Karpas-422 (cell line): ENCODE data around the gene TNK1. TPM values are rescaled to one million over a fixed set of nuclear protein-coding genes. Genes with fewer than 3 reads are reported as not detected.

Experiments
- DNase-seq: peaks from one replicate; pipeline ENCODE4 v3.0.0-alpha.2; 2015
- H2AFZ ChIP-seq: fragments of 200-600 bp; sonication (generic); 2 replicates; pipeline ENCODE4 v1.6.1; 2014; ENCODE audit warnings: antibody characterized with exemption, low read length, mixed read lengths
- H3K27ac ChIP-seq: fragments of 200-600 bp; sonication (generic); 2 replicates; pipeline ENCODE4 v1.5.1; 2014; ENCODE audit warnings: mild to moderate bottlenecking, low read length, moderate library complexity
- H3K27me3 ChIP-seq: fragments of 200-600 bp; sonication (generic); 2 replicates; pipeline ENCODE4 v1.6.1; 2014; ENCODE audit warnings: low read length, mixed read lengths
- H3K36me3 ChIP-seq: fragments of 200-600 bp; sonication (generic); 2 replicates; pipeline ENCODE4 v1.6.1; 2014; ENCODE audit warnings: low read length, mixed read lengths; ENCODE audit not compliant: insufficient read depth
- H3K4me1 ChIP-seq: fragments of 200-600 bp; sonication (generic); 2 replicates; pipeline ENCODE4 v1.6.1; 2014; ENCODE audit warnings: mild to moderate bottlenecking, low read length, mixed read lengths
- H3K4me2 ChIP-seq: fragments of 200-600 bp; sonication (generic); 2 replicates; pipeline ENCODE4 v1.6.1; 2014; ENCODE audit warnings: low read length, low read depth, mild to moderate bottlenecking; ENCODE audit not compliant: poor library complexity, severe bottlenecking
- H3K4me3 ChIP-seq: fragments of 200-600 bp; sonication (generic); 2 replicates; pipeline ENCODE4 v1.5.1; 2014; ENCODE audit warnings: mild to moderate bottlenecking, antibody characterized with exemption, low read length, mixed read lengths
- H3K79me2 ChIP-seq: fragments of 200-600 bp; sonication (generic); 2 replicates; pipeline ENCODE4 v1.6.1; 2014; ENCODE audit warnings: mild to moderate bottlenecking, low read length, mixed read lengths
- H3K9ac ChIP-seq: fragments of 200-600 bp; sonication (generic); 2 replicates; pipeline ENCODE4 v1.6.0; 2014; ENCODE audit warnings: low read length
- H3K9me2 ChIP-seq: fragments of 200-600 bp; sonication (generic), shearing (Covaris generic); replicated peaks from 2 replicates; pipeline ENCODE4 v1.6.0; 2014; ENCODE audit warnings: mild to moderate bottlenecking, low read length, moderate library complexity; ENCODE audit not compliant: insufficient read depth
- H3K9me3 ChIP-seq: fragments of 300-700, 200-600 bp; sonication (generic); 2 replicates; pipeline ENCODE4 v1.6.1; 2014; ENCODE audit warnings: low read length, mixed read lengths
- H4K20me1 ChIP-seq: fragments of 200-600 bp; sonication (generic); 2 replicates; pipeline ENCODE4 v1.6.1; 2014; ENCODE audit warnings: mild to moderate bottlenecking, antibody characterized with exemption, low read length, low read depth; ENCODE audit not compliant: insufficient read depth
- total RNA-seq: library from RNA; depleted of rRNA; stranded (reverse); fragments of >200 nt; shearing (Covaris generic); gene quantifications from 2 replicates; pipeline ENCODE4 v1.2.3, GENCODE V29; 2014; ENCODE audit warnings: low replicate concordance; rRNA removed

Gene TNK1
- total RNA-seq, 1 experiment from 2014 or later = 0.75 TPM

DNA sequence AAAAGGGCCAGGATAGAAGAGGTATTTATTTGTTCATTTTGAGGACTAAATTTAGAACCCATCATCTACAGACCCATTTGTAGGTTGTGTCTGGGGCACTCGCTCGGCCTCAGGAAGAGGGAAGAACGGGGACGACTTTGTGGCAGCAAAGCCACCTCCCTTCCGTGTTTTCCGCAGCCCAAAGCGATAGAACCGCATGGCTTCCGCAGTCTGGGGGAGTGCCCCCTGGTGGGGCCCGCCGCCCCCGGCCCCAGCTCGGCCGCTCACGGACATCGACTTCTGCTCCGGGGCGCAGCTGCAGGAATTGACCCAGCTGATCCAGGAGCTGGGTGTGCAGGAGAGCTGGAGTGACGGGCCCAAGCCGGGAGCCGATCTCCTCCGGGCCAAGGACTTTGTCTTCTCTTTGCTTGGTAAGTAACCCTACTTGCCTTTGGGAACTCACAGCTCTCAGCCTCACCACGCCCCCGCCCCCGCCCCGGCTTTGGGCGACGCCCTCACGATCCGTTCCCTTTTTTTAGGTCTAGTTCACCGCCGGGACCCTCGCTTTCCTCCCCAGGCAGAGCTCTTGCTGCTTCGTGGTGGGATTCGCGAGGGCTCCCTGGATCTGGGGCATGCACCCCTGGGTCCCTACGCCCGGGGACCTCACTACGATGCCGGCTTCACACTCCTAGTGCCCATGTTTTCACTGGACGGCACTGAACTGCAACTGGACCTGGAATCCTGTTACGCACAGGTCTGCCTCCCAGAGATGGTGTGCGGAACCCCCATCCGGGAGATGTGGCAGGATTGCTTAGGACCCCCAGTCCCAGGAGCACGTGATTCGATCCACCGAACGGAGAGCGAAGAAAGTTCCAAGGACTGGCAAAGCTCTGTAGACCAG lies 55.0 kb downstream of the TNK1 start:
- 0 out of 2 replicates have a peak, but pooled peaks cover 4% of the 10 kb centered on the region for H3K79me2 ChIP-seq
- peaks cover 9% of the 10 kb centered on the region; the same call in 1 of the 2 replicates for H4K20me1 ChIP-seq
- peak overlapping the region; percentile 75 for H3K4me3 ChIP-seq
- H3K4me2 ChIP-seq = peak overlapping the region; percentile 86
- no peak overlapping the region for H3K27ac ChIP-seq
- peak overlapping the region; percentile 73 for H3K9ac ChIP-seq
- no peaks in the 10 kb centered on the region for H3K36me3 ChIP-seq
- H3K4me1 ChIP-seq = peaks cover 25% of the 10 kb centered on the region
- H3K9me3 ChIP-seq = no peaks in the 10 kb centered on the region
- peak overlapping the region; percentile 47; the same call in 1 of the 2 replicates for H2AFZ ChIP-seq
- no peaks in the 10 kb centered on the region for H3K9me2 ChIP-seq
- DNase-seq = peak; percentile 84
- no peaks in the 10 kb centered on the region for H3K27me3 ChIP-seq

DNA sequence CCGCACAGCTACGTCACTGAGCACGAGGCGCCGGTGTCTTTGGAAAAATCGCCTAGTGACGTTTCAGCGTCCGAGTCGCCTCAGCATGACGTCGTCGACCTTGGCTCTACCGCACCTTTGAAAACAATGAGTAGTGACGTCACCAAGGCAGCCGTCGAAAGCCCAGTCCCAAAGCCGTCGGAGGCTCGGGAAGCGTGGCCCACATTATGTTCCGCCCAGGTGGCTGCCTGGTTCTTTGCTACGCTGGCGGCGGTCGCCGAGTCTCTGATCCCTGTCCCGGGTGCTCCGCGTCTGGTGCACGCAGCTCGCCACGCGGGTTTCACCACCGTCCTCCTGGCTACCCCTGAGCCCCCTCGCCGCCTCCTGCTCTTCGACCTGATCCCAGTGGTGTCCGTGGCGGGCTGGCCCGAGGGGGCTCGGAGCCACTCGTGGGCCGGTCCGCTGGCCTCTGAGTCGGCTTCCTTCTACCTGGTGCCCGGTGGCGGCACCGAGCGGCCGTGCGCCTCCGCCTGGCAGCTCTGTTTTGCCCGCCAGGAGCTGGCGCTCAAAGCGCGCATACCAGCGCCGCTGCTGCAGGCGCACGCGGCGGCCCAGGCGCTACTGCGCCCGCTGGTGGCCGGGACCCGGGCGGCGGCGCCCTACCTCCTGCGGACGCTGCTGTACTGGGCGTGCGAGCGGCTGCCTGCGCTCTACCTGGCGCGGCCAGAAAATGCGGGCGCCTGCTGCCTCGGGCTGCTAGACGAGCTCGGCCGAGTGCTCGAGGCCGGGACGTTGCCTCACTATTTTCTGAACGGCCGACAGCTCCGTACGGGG lies 55.9 kb downstream of the TNK1 start:
- Histone ChIP-seq H3K27ac (no peak overlapping the region), H2AFZ (no peak overlapping the region), H3K27me3 (no peaks in the 10 kb centered on the region), H3K79me2 (0 out of 2 replicates have a peak, but pooled peaks cover 4% of the 10 kb centered on the region), H3K4me2 (peak overlapping the region; percentile 86), H3K9ac (peak overlapping the region; percentile 73), H3K4me3 (peak overlapping the region; percentile 75), H4K20me1 (peaks cover 9% of the 10 kb centered on the region; the same call in 1 of the 2 replicates), H3K9me2 (no peaks in the 10 kb centered on the region), H3K4me1 (peaks cover 27% of the 10 kb centered on the region), H3K9me3 (no peaks in the 10 kb centered on the region), H3K36me3 (no peaks in the 10 kb centered on the region)
- peak; percentile 93 for DNase-seq

DNA sequence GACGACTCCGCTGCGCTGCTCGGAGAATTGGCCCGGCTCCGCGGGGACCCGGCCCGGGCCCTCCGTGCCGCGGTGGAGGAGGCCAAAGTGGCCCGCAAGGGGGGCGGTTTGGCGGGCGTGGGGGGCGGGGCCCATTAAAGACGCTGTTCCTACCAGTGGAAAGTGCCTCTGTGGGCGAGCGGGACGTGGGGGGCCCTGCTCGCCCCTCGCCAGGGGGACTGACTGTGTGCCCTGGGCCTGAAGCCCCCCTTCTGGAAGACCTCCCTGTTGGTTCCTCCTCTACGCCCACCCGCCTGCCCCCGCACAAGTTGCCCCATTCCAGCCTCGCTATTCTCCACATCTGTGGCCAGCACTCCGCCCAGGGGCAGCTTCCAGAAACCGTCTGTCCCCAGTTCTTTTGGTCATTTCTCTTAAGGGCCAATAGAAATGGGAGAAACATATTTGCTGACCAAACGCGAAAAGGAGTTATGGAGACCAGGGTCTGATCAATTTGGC lies 56.5 kb downstream of the TNK1 start:
- DNase-seq = no peak
- Histone ChIP-seq H3K4me3 (no peak overlapping the region), H2AFZ (no peak overlapping the region), H4K20me1 (peaks cover 9% of the 10 kb centered on the region; the same call in 1 of the 2 replicates), H3K79me2 (0 out of 2 replicates have a peak, but pooled peaks cover 4% of the 10 kb centered on the region), H3K9ac (no peak overlapping the region), H3K4me1 (peaks cover 27% of the 10 kb centered on the region), H3K27ac (no peak overlapping the region), H3K27me3 (no peaks in the 10 kb centered on the region), H3K36me3 (no peaks in the 10 kb centered on the region), H3K9me3 (no peaks in the 10 kb centered on the region), H3K9me2 (no peaks in the 10 kb centered on the region), H3K4me2 (peak overlapping the region; percentile 41)

DNA sequence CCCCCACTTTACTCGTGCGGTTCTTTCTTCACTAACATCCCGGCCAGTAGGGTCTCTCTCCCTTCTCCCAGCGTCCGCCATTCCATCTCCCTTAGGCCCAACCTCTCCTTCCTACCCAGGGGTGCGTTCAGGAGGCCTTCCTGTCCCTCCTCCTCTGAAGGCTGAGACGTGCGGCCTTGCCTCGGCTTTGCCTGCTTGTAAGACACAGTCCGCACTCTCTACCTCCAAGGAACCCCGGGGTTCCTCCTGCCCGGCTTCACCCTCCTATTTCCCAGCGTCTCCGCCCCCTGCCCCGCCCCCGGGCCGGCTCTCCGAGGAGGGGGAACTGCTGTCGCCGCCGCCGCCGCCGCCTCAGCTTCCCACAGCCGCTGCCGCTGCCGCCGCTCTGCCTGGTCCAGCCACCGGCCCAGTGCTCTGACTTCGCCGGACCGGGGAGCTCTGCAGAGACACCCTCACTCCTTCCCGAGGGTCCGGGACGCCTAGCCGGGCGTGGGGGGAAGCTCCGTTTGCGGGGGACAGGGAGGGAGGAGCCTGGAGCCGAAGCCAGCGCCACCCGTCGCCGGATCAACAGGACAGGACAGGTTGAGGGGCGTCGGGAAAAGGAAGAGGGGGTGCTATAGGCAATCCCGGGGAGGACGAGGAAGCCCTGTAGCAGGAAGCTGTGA lies 57.2 kb downstream of the TNK1 start:
- Histone ChIP-seq H3K9me3 (no peaks in the 10 kb centered on the region), H3K4me2 (no peak overlapping the region), H3K79me2 (0 out of 2 replicates have a peak, but pooled peaks cover 4% of the 10 kb centered on the region), H3K9ac (no peak overlapping the region), H4K20me1 (peaks cover 9% of the 10 kb centered on the region; the same call in 1 of the 2 replicates), H3K4me3 (no peak overlapping the region), H2AFZ (no peak overlapping the region), H3K36me3 (no peaks in the 10 kb centered on the region), H3K27ac (no peak overlapping the region), H3K4me1 (peaks cover 27% of the 10 kb centered on the region), H3K27me3 (no peaks in the 10 kb centered on the region), H3K9me2 (no peaks in the 10 kb centered on the region)
- DNase-seq = no peak

DNA sequence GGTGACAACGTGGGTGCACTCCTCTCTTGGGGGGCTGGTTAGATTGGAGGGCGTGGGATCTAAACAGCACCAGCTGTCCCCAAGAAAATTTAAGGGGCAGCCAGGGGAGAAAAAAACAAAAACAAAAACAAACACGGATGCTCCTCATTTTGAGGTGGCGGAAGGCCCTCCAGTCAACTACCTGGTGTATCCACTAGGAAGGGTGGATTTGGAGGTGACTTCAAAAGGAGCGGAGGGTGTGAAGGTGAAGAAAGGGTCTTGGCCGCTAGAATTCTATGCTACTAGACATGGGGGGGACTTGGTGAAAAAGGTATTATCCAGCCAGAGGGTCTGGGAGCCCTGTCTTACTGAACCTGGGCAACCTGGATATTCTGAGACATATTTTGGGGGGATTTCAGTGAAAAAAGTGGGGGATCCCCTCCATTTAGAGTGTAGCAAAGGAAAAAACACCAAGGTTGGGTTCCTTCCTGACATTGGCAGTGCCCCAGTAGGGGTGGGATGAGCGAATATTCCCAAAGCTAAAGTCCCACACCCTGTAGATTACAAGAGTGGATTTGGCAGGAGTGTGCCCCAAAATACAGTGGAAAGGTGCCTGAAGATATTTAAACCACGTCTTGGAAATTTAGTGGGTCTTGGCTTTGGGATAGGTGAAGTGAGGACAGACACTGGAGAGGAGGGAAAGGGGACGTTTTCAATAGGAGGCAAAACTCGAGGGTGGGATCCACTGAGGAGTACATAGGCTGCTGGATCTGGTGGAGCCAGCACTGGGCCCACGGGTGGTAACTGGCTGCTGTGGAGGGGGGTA lies 58.0 kb downstream of the TNK1 start:
- no peak overlapping the region for H3K4me2 ChIP-seq

More for the DNA sequence above, 58.0 kb downstream of the TNK1 start:
- Histone ChIP-seq H3K4me3 (no peak overlapping the region), H3K27me3 (no peaks in the 10 kb centered on the region), H3K79me2 (0 out of 2 replicates have a peak, but pooled peaks cover 4% of the 10 kb centered on the region), H3K36me3 (no peaks in the 10 kb centered on the region), H3K9me3 (no peaks in the 10 kb centered on the region), H3K4me1 (peaks cover 27% of the 10 kb centered on the region), H3K9me2 (no peaks in the 10 kb centered on the region), H2AFZ (no peak overlapping the region), H4K20me1 (peaks cover 9% of the 10 kb centered on the region; the same call in 1 of the 2 replicates), H3K9ac (no peak overlapping the region), H3K27ac (no peak overlapping the region)
- DNase-seq = no peak

Other genes starting within 250 kb of the TNK1 start
- 1.2 TPM in 1 of 2 replicates, not detected in the other for gene ASGR1, start 201.7 kb upstream of the TNK1 start, total RNA-seq
- gene DLG4, start 161.3 kb upstream of the TNK1 start, total RNA-seq = 8.5 and 24.1 TPM in 2 replicates
- 245 and 371 TPM in 2 replicates for gene ACADVL, start 161.2 kb upstream of the TNK1 start, total RNA-seq
- 75.2 and 117 TPM in 2 replicates for gene DVL2, start 146.6 kb upstream of the TNK1 start, total RNA-seq
- gene PHF23, start 141.6 kb upstream of the TNK1 start, total RNA-seq = 36.7 and 69.3 TPM in 2 replicates
- gene GABARAP, start 138.6 kb upstream of the TNK1 start, total RNA-seq = 218 and 301 TPM in 2 replicates
- gene CTDNEP1, start 129.4 kb upstream of the TNK1 start, total RNA-seq = 52.6 and 87.8 TPM in 2 replicates
- 38.8 and 53.4 TPM in 2 replicates for gene ELP5, start 128.9 kb upstream of the TNK1 start, total RNA-seq
- not detected in 2 replicates for gene CLDN7, start 118.6 kb upstream of the TNK1 start, total RNA-seq
- 0.14 TPM in 1 of 2 replicates, not detected in the other for gene SLC2A4, start 99.4 kb upstream of the TNK1 start, total RNA-seq
- gene YBX2, start 86.5 kb upstream of the TNK1 start, total RNA-seq = not detected in 2 replicates
- gene EIF5A, start 73.5 kb upstream of the TNK1 start, total RNA-seq = 231 and 326 TPM in 2 replicates
- 36.9 and 63.1 TPM in 2 replicates for gene GPS2, start 65.7 kb upstream of the TNK1 start, total RNA-seq
- gene NEURL4, start 51.8 kb upstream of the TNK1 start, total RNA-seq = 11.1 and 21.2 TPM in 2 replicates
- 51.0 and 85.0 TPM in 2 replicates for gene ACAP1, start 44.6 kb upstream of the TNK1 start, total RNA-seq
- 5.1 and 6.8 TPM in 2 replicates for gene KCTD11, start 28.9 kb upstream of the TNK1 start, total RNA-seq
- gene TMEM95, start 25.9 kb upstream of the TNK1 start, total RNA-seq = not detected in 2 replicates
- 39.8 and 40.4 TPM in 2 replicates for gene PLSCR3, start 13.4 kb downstream of the TNK1 start, total RNA-seq
- gene TMEM256, start 23.0 kb downstream of the TNK1 start, total RNA-seq = 262 and 330 TPM in 2 replicates
- not detected in 2 replicates for gene NLGN2, start 26.8 kb downstream of the TNK1 start, total RNA-seq
- not detected in 2 replicates for gene SPEM1, start 39.2 kb downstream of the TNK1 start, total RNA-seq
- not detected in 2 replicates for gene SPEM2, start 44.5 kb downstream of the TNK1 start, total RNA-seq
- gene SPEM3, start 47.8 kb downstream of the TNK1 start, total RNA-seq = not detected in 2 replicates
- gene TMEM102, start 54.3 kb downstream of the TNK1 start, total RNA-seq = 3.0 and 9.9 TPM in 2 replicates
- gene FGF11, start 58.4 kb downstream of the TNK1 start, total RNA-seq = 0.32 and 0.67 TPM in 2 replicates
- 3.6 and 6.6 TPM in 2 replicates for gene CHRNB1, start 64.0 kb downstream of the TNK1 start, total RNA-seq
- gene ZBTB4, start 98.5 kb downstream of the TNK1 start, total RNA-seq = 5.5 and 7.2 TPM in 2 replicates
- not detected in 2 replicates for gene SLC35G6, start 100.4 kb downstream of the TNK1 start, total RNA-seq
- gene POLR2A, start 103.3 kb downstream of the TNK1 start, total RNA-seq = 78.8 and 169 TPM in 2 replicates
- not detected in 2 replicates for gene TNFSF12, start 168.0 kb downstream of the TNK1 start, total RNA-seq
- gene TNFSF13, start 177.7 kb downstream of the TNK1 start, total RNA-seq = 0.90 and 4.0 TPM in 2 replicates
- gene SENP3, start 180.8 kb downstream of the TNK1 start, total RNA-seq = 62.8 and 96.1 TPM in 2 replicates
- 3.8 and 6.0 TPM in 2 replicates for gene CD68, start 198.5 kb downstream of the TNK1 start, total RNA-seq
- gene MPDU1, start 202.8 kb downstream of the TNK1 start, total RNA-seq = 25.4 and 27.0 TPM in 2 replicates
- gene SOX15, start 209.0 kb downstream of the TNK1 start, total RNA-seq = 1.2 and 1.6 TPM in 2 replicates
- 40.5 and 42.3 TPM in 2 replicates for gene FXR2, start 233.8 kb downstream of the TNK1 start, total RNA-seq
- gene SAT2, start 246.7 kb downstream of the TNK1 start, total RNA-seq = 36.0 and 55.0 TPM in 2 replicates
- gene SHBG, start 249.0 kb downstream of the TNK1 start, total RNA-seq = 0.58 and 1.2 TPM in 2 replicates